ENCODE measurements around the gene ATF4.

DNA sequence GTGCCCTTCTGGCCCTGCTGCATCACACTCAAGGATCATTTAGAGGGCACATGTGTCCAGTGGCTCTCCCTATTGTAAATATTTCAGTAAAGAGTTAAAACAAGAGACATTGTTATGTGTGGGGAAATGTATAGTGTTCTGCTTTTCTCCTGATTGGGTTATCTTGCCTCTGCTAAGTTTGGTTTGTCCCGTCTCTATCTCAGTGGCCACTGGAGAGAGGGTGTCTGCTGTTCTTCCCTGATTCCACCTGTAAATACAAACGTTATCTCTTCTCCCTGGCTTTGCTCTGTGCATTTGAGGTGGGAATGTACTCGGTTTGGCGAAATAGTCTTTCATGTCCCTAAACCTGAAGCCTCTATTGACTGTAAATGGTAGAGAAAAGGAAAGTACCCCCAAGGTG is 12.0 kb upstream of the ATF4 start:
- no peak for TF ChIP-seq POLR2A (IDR thresholded peaks at IDR 0.05; ENCODE audit: borderline replicate concordance, extremely low read depth, insufficient read depth, insufficient read length)
- TF ChIP-seq CEBPB (IDR thresholded peaks at IDR 0.05; ENCODE audit: low read depth): no peak
- TF ChIP-seq JUND (IDR thresholded peaks at IDR 0.05): no peak
- no peak for TF ChIP-seq ZFX (IDR thresholded peaks at IDR 0.05)
- TF ChIP-seq, protein P1, sequence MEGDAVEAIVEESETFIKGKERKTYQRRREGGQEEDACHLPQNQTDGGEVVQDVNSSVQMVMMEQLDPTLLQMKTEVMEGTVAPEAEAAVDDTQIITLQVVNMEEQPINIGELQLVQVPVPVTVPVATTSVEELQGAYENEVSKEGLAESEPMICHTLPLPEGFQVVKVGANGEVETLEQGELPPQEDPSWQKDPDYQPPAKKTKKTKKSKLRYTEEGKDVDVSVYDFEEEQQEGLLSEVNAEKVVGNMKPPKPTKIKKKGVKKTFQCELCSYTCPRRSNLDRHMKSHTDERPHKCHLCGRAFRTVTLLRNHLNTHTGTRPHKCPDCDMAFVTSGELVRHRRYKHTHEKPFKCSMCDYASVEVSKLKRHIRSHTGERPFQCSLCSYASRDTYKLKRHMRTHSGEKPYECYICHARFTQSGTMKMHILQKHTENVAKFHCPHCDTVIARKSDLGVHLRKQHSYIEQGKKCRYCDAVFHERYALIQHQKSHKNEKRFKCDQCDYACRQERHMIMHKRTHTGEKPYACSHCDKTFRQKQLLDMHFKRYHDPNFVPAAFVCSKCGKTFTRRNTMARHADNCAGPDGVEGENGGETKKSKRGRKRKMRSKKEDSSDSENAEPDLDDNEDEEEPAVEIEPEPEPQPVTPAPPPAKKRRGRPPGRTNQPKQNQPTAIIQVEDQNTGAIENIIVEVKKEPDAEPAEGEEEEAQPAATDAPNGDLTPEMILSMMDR (IDR thresholded peaks at IDR 0.05 in 2 of 3, conservative IDR thresholded peaks at IDR 0.05 in 1 of 3; ENCODE audit: borderline replicate concordance in 1 of 3, insufficient read depth in 1 of 3, low read depth in 2 of 3, low read length in 2 of 3): no peak
